ENCODE results near the gene USP15. TPM values are rescaled to one million over a fixed set of nuclear protein-coding genes. Genes with fewer than 3 reads are reported as not detected.
A peak's percentile ranks its signal among the peaks of the same experiment; 100 is the strongest.

USP15 gene
- polyA plus RNA-seq (2013), result 110 and 117 TPM in 2 replicates

- H3K4me1 ChIP-seq (ENCODE audit: control insufficient read depth in 1 of 2, insufficient read depth in 2 of 2, low read length in 2 of 2), result no peaks in the 10 kb centered on the region
- H3K4ac ChIP-seq (ENCODE audit: low read depth, low read length), result peak within 1 kb of the TSS; percentile 92
- peak within 1 kb of the TSS; percentile 90 for H3K14ac ChIP-seq (ENCODE audit: low read length)
- H3K9me3 ChIP-seq (ENCODE audit: insufficient read depth, low read depth, low read length), result no peaks in the 10 kb centered on the region
- no peaks in the 10 kb centered on the region for H3K27me3 ChIP-seq (ENCODE audit: insufficient read depth, low read length)
- H3K9ac ChIP-seq (ENCODE audit: low read length), result peak within 1 kb of the TSS; percentile 87
- H3K79me1 ChIP-seq (ENCODE audit: low read length), result peaks cover 12% of the 10 kb centered on the region
- peak within 1 kb of the TSS; percentile 90 for H2BK5ac ChIP-seq (ENCODE audit: low read depth, low read length, poor library complexity)
- peak within 1 kb of the TSS; percentile 96 for H4K8ac ChIP-seq (ENCODE audit: low read depth, low read length)
- H3K27ac ChIP-seq (ENCODE audit: low read depth, low read length), result peak within 1 kb of the TSS; percentile 83
- peak within 1 kb of the TSS; percentile 95 for H3K4me3 ChIP-seq (ENCODE audit: low read depth, low read length)
- no CpG with 5 or more reads among the region's 61 CpGs for WGBS (ENCODE audit: extremely low coverage, insufficient coverage, insufficient read length)
- peak; percentile 92 to 96 for DNase-seq
- no peak within 1 kb of the TSS for H2AK5ac ChIP-seq (ENCODE audit: low read length)
- H3K23ac ChIP-seq (ENCODE audit: low read length), result no peak within 1 kb of the TSS
- peak within 1 kb of the TSS; percentile 92 for H4K12ac ChIP-seq (ENCODE audit: low read depth, low read length)
- peak within 1 kb of the TSS; percentile 88 for H2BK120ac ChIP-seq (ENCODE audit: insufficient read depth, low read length, poor library complexity)
- peak within 1 kb of the TSS; percentile 84 for H3K18ac ChIP-seq (ENCODE audit: low read length)
- H2BK12ac ChIP-seq (ENCODE audit: low read length), result no peak within 1 kb of the TSS
- H3K36me3 ChIP-seq (ENCODE audit: control insufficient read depth in 1 of 2, insufficient read depth in 2 of 2, low read length in 2 of 2), result peaks cover 0 to 3% of the 10 kb centered on the region in 2 experiments
- H2AFZ ChIP-seq (ENCODE audit: insufficient read depth, low read length, poor library complexity), result peak within 1 kb of the TSS; percentile 96
- peak within 1 kb of the TSS; percentile 86 for H3K4me2 ChIP-seq (ENCODE audit: low read length)
- H3K79me2 ChIP-seq (ENCODE audit: control insufficient read depth, insufficient read depth, low read length, poor library complexity), result peaks cover 18% of the 10 kb centered on the region
- H4K91ac ChIP-seq (ENCODE audit: low read depth, low read length), result peak within 1 kb of the TSS; percentile 92
Measured at GRCh38 chr12:62259993-62260732, at the start of gene USP15. TSS of gene USP15 (plus strand) at chr12:62260404. CDS start at chr12:62260415, 11 bp downstream.

- H2BK120ac ChIP-seq (ENCODE audit: insufficient read depth, low read length, poor library complexity), result no peak overlapping the region
- H3K79me2 ChIP-seq (ENCODE audit: control insufficient read depth, insufficient read depth, low read length, poor library complexity), result no peaks in the 10 kb centered on the region
Measured at GRCh38 chr12:62210422-62210821, 49.8 kb upstream of the USP15 start.

GRCh38 chr12:62211510-62211909, 48.7 kb upstream of the USP15 start:
- H3K9ac ChIP-seq (ENCODE audit: low read length), result no peak overlapping the region
- no peak overlapping the region for H3K14ac ChIP-seq (ENCODE audit: low read length)
- no peaks in the 10 kb centered on the region for H3K79me2 ChIP-seq (ENCODE audit: control insufficient read depth, insufficient read depth, low read length, poor library complexity)
- no peak overlapping the region for H3K4me3 ChIP-seq (ENCODE audit: low read depth, low read length)
- no peak overlapping the region for H2BK5ac ChIP-seq (ENCODE audit: low read depth, low read length, poor library complexity)
- no peak overlapping the region for H4K12ac ChIP-seq (ENCODE audit: low read depth, low read length)
- H3K23ac ChIP-seq (ENCODE audit: low read length), result no peak overlapping the region
- H2BK120ac ChIP-seq (ENCODE audit: insufficient read depth, low read length, poor library complexity), result no peak overlapping the region
- no peak overlapping the region for H2BK12ac ChIP-seq (ENCODE audit: low read length)
- peaks cover 2% of the 10 kb centered on the region for H3K79me1 ChIP-seq (ENCODE audit: low read length)
- H3K27ac ChIP-seq (ENCODE audit: low read depth, low read length), result no peak overlapping the region
- DNase-seq, result no peak
- H2AK5ac ChIP-seq (ENCODE audit: low read length), result no peak overlapping the region
- no peaks in the 10 kb centered on the region for H3K9me3 ChIP-seq (ENCODE audit: insufficient read depth, low read depth, low read length)
- H4K91ac ChIP-seq (ENCODE audit: low read depth, low read length), result no peak overlapping the region
- no peak overlapping the region for H2AFZ ChIP-seq (ENCODE audit: insufficient read depth, low read length, poor library complexity)
- no CpG with 5 or more reads among the region's 4 CpGs for WGBS (ENCODE audit: extremely low coverage, insufficient coverage, insufficient read length)
- H3K27me3 ChIP-seq (ENCODE audit: insufficient read depth, low read length), result no peaks in the 10 kb centered on the region
- H4K8ac ChIP-seq (ENCODE audit: low read depth, low read length), result no peak overlapping the region
- H3K18ac ChIP-seq (ENCODE audit: low read length), result no peak overlapping the region
- H3K4ac ChIP-seq (ENCODE audit: low read depth, low read length), result no peak overlapping the region
- H3K4me1 ChIP-seq (ENCODE audit: control insufficient read depth in 1 of 2, insufficient read depth in 2 of 2, low read length in 2 of 2), result peaks cover 2 to 4% of the 10 kb centered on the region in 2 experiments
- H3K36me3 ChIP-seq (ENCODE audit: control insufficient read depth in 1 of 2, insufficient read depth in 2 of 2, low read length in 2 of 2), result no peaks in the 10 kb centered on the region
- H3K4me2 ChIP-seq (ENCODE audit: low read length), result no peak overlapping the region

More at GRCh38 chr12:62210422-62210821, 49.8 kb upstream of the USP15 start:
- 100% methylated on average over 2 of the region's 7 CpGs for WGBS (ENCODE audit: extremely low coverage, insufficient coverage, insufficient read length)
- Histone ChIP-seq H4K8ac (ENCODE audit: low read depth, low read length) (no peak overlapping the region), H3K4ac (ENCODE audit: low read depth, low read length) (no peak overlapping the region), H3K36me3 (ENCODE audit: control insufficient read depth in 1 of 2, insufficient read depth in 2 of 2, low read length in 2 of 2) (no peaks in the 10 kb centered on the region), H3K27me3 (ENCODE audit: insufficient read depth, low read length) (no peaks in the 10 kb centered on the region), H3K27ac (ENCODE audit: low read depth, low read length) (no peak overlapping the region), H3K4me3 (ENCODE audit: low read depth, low read length) (no peak overlapping the region), H2BK5ac (ENCODE audit: low read depth, low read length, poor library complexity) (no peak overlapping the region), H3K14ac (ENCODE audit: low read length) (no peak overlapping the region), H4K12ac (ENCODE audit: low read depth, low read length) (no peak overlapping the region), H3K4me2 (ENCODE audit: low read length) (no peak overlapping the region), H3K9ac (ENCODE audit: low read length) (no peak overlapping the region), H2BK12ac (ENCODE audit: low read length) (no peak overlapping the region), H4K91ac (ENCODE audit: low read depth, low read length) (no peak overlapping the region), H3K79me1 (ENCODE audit: low read length) (no peaks in the 10 kb centered on the region), H2AK5ac (ENCODE audit: low read length) (no peak overlapping the region), H3K9me3 (ENCODE audit: insufficient read depth, low read depth, low read length) (no peaks in the 10 kb centered on the region), H3K23ac (ENCODE audit: low read length) (no peak overlapping the region), H2AFZ (ENCODE audit: insufficient read depth, low read length, poor library complexity) (no peak overlapping the region), H3K4me1 (ENCODE audit: control insufficient read depth in 1 of 2, insufficient read depth in 2 of 2, low read length in 2 of 2) (peaks cover 0 to under 1% of the 10 kb centered on the region in 2 experiments), H3K18ac (ENCODE audit: low read length) (no peak overlapping the region)
- DNase-seq, result peak; percentile 25 to 79

GRCh38 chr12:62214846-62215245, 45.4 kb upstream of the USP15 start:
- Histone ChIP-seq H2BK12ac (ENCODE audit: low read length) (no peak overlapping the region), H3K9ac (ENCODE audit: low read length) (no peak overlapping the region), H2AK5ac (ENCODE audit: low read length) (no peak overlapping the region), H3K23ac (ENCODE audit: low read length) (no peak overlapping the region), H4K8ac (ENCODE audit: low read depth, low read length) (no peak overlapping the region), H3K4me1 (ENCODE audit: control insufficient read depth in 1 of 2, insufficient read depth in 2 of 2, low read length in 2 of 2) (peaks cover 2 to 6% of the 10 kb centered on the region in 2 experiments), H4K12ac (ENCODE audit: low read depth, low read length) (no peak overlapping the region), H3K9me3 (ENCODE audit: insufficient read depth, low read depth, low read length) (no peaks in the 10 kb centered on the region), H3K36me3 (ENCODE audit: control insufficient read depth in 1 of 2, insufficient read depth in 2 of 2, low read length in 2 of 2) (no peaks in the 10 kb centered on the region), H2AFZ (ENCODE audit: insufficient read depth, low read length, poor library complexity) (no peak overlapping the region), H4K91ac (ENCODE audit: low read depth, low read length) (no peak overlapping the region), H3K79me1 (ENCODE audit: low read length) (peaks cover 2% of the 10 kb centered on the region), H2BK120ac (ENCODE audit: insufficient read depth, low read length, poor library complexity) (no peak overlapping the region), H3K27ac (ENCODE audit: low read depth, low read length) (peak overlapping the region; percentile 70), H3K14ac (ENCODE audit: low read length) (no peak overlapping the region), H3K4me2 (ENCODE audit: low read length) (no peak overlapping the region), H3K4me3 (ENCODE audit: low read depth, low read length) (no peak overlapping the region), H3K18ac (ENCODE audit: low read length) (no peak overlapping the region), H3K27me3 (ENCODE audit: insufficient read depth, low read length) (no peaks in the 10 kb centered on the region), H2BK5ac (ENCODE audit: low read depth, low read length, poor library complexity) (no peak overlapping the region), H3K79me2 (ENCODE audit: control insufficient read depth, insufficient read depth, low read length, poor library complexity) (no peaks in the 10 kb centered on the region), H3K4ac (ENCODE audit: low read depth, low read length) (no peak overlapping the region)
- DNase-seq, result peak in 1 of 2 donors; percentile 6

Data from trophoblast cell (in vitro differentiated cells and primary cell).